ENCODE measurements around the gene PCDHGA6.
"Not testable (repeated sequence)": the region's sequence is repeated elsewhere in the genome, so short reads cannot be mapped to it uniquely, and the experiment has no call there.

PCDHGA6 gene

GRCh38 chr5:141382469-141383294 is 9.0 kb downstream of the PCDHGA6 start, which contains the start of gene PCDHGA7:
TSS of gene PCDHGA7 (plus strand) at chr5:141382742. CDS start at chr5:141382900, 158 bp downstream.
- DNase-seq (ENCODE audit: insufficient read length, low spot score): no peak
- no peak for FAIRE-seq
- TF ChIP-seq, protein P1, sequence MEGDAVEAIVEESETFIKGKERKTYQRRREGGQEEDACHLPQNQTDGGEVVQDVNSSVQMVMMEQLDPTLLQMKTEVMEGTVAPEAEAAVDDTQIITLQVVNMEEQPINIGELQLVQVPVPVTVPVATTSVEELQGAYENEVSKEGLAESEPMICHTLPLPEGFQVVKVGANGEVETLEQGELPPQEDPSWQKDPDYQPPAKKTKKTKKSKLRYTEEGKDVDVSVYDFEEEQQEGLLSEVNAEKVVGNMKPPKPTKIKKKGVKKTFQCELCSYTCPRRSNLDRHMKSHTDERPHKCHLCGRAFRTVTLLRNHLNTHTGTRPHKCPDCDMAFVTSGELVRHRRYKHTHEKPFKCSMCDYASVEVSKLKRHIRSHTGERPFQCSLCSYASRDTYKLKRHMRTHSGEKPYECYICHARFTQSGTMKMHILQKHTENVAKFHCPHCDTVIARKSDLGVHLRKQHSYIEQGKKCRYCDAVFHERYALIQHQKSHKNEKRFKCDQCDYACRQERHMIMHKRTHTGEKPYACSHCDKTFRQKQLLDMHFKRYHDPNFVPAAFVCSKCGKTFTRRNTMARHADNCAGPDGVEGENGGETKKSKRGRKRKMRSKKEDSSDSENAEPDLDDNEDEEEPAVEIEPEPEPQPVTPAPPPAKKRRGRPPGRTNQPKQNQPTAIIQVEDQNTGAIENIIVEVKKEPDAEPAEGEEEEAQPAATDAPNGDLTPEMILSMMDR (IDR thresholded peaks at IDR 0.05; ENCODE audit: insufficient read depth, missing control alignments): no peak

- FAIRE-seq: no peak
- TF ChIP-seq, protein P1 (IDR thresholded peaks at IDR 0.05; ENCODE audit: insufficient read depth, missing control alignments): no peak
Observed at GRCh38 chr5:141383345-141383744, 9.7 kb downstream of the PCDHGA6 start.

GRCh38 chr5:141384471-141385267 is 11.0 kb downstream of the PCDHGA6 start:
- FAIRE-seq (no peak), DNase-seq (ENCODE audit: insufficient read length, low spot score) (no peak)

More at GRCh38 chr5:141383345-141383744, 9.7 kb downstream of the PCDHGA6 start:
- DNase-seq (ENCODE audit: insufficient read length, low spot score): no peak

DNA sequence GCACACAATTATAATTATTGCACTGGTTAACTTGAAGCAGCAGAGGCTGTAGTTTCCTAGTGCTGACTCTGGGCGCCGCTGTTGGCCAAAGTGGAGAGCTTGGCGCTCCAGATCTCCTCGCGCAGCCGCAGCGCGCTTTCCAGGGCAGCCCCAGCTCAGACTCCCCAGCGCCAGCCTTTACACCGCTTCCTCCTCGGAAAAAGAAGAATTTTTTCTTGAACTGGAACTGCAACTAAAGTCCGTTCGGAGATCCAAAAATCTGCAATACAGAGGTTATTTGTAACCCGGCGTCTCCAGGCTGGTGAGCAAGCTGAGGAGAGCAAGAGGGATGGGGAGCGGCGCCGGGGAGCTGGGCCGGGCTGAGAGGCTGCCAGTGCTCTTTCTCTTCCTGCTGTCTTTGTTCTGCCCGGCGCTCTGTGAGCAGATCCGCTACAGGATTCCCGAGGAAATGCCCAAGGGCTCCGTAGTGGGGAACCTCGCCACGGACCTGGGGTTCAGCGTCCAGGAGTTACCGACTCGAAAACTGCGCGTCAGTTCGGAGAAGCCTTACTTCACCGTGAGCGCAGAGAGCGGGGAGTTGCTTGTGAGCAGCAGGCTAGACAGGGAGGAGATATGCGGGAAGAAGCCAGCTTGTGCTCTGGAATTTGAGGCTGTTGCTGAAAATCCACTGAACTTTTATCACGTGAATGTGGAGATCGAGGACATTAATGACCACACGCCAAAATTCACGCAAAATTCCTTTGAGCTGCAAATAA is 14.0 kb downstream of the PCDHGA6 start, which contains the start of gene PCDHGB4:
TSS of gene PCDHGB4 (plus strand) at position 142 of the 755 bp plus-strand sequence. CDS start at position 329, 187 bp downstream.
- FAIRE-seq; DNase-seq (ENCODE audit: insufficient read length, low spot score): not testable (repeated sequence)

More at GRCh38 chr5:141384471-141385267, 11.0 kb downstream of the PCDHGA6 start:
- TF ChIP-seq, protein P1 (IDR thresholded peaks at IDR 0.05; ENCODE audit: insufficient read depth, missing control alignments): no peak

DNA sequence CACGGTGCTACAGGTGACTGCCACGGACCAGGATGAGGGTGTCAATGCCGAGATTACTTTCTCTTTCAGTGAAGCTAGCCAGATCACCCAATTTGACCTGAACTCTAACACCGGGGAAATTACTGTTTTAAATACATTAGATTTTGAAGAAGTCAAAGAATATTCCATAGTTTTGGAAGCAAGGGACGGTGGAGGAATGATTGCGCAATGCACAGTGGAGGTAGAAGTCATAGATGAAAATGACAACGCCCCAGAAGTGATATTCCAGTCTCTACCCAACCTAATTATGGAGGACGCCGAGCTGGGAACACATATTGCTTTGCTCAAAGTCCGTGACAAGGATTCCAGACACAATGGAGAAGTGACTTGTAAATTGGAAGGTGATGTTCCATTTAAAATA is 15.0 kb downstream of the PCDHGA6 start:
- TF ChIP-seq, protein P1 (IDR thresholded peaks at IDR 0.05; ENCODE audit: insufficient read depth, missing control alignments): no peak
- DNase-seq (ENCODE audit: insufficient read length, low spot score) (no peak), FAIRE-seq (no peak)

- FAIRE-seq (no peak), DNase-seq (ENCODE audit: insufficient read length, low spot score) (no peak)
- TF ChIP-seq, protein P1 (IDR thresholded peaks at IDR 0.05; ENCODE audit: insufficient read depth, missing control alignments): no peak
Observed at GRCh38 chr5:141389153-141390042, 15.7 kb downstream of the PCDHGA6 start.
